ACHN (cell line): Measurements from ENCODE around the gene CHRNA5.

ENCODE experiments used
- DNase-seq: peaks from one replicate; pipeline ENCODE4 v3.0.0-alpha.2; 2015
- in situ Hi-C: cut with HindIII; loops from 2 replicates; pipeline ENCODE4 v1.10.0; 2017; ENCODE audit warnings: low sequenced_read_pairs, low pct_ligation_motif_present, low pct_unique_long_range_greater_than_20kb

CHRNA5 gene

DNA sequence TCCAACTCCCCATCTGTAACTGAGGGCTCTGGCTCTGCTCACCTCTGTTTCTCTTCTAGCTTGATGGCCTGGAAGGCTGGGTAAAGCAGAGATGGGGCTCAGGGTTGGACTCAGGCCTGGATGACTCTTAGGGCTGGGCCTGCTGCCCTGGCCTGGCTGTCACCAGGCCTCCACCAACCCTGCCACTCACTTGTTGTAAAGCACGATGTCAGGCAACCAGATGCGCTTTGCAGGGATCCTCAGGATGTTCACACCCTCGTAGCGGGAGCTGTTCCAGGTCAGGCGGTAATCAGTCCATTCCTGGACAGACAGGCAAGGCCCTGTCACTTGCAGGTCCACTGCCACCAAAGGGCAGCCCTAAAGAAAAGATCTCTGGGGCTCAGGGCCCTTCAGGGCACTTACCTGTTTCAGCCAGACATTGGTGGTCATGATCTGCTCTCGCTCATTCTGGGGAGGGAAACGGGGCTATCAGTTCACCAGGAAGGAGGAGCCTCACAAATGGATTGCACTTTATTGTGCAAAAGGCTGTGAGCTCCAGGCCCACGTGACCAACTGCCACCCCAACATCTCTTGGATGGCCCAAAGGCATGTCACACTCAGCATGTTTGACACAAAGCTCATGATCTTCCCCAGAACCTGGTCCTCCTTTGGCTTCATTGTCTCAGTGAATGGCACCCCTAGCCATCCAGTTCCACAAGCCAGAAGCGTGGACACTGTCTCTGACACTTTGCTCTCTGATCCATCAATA is 65.7 kb downstream of the CHRNA5 start:
- in situ Hi-C loops = no loop called here
- no peak for DNase-seq

DNA sequence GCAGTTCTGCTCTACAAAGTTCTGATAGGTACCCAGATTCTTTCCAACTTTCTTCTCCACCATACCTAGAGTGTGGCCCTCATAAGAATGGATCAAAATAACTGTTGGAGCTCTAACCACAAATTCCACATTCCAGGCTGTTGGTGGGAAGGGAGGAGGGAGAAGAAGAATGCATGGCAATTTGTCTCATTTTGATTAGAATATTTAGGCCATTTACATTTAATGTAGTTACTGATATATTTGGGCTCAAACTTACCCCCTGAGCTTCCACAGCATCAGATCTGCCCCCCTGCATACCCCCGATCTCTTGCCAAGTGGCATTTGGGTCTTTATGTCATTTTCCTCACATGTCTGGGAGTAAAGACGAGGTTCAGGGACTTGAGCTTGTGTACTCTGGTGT is 68.0 kb downstream of the CHRNA5 start:
- no peak for DNase-seq
- in situ Hi-C loops = no loop called here

DNA sequence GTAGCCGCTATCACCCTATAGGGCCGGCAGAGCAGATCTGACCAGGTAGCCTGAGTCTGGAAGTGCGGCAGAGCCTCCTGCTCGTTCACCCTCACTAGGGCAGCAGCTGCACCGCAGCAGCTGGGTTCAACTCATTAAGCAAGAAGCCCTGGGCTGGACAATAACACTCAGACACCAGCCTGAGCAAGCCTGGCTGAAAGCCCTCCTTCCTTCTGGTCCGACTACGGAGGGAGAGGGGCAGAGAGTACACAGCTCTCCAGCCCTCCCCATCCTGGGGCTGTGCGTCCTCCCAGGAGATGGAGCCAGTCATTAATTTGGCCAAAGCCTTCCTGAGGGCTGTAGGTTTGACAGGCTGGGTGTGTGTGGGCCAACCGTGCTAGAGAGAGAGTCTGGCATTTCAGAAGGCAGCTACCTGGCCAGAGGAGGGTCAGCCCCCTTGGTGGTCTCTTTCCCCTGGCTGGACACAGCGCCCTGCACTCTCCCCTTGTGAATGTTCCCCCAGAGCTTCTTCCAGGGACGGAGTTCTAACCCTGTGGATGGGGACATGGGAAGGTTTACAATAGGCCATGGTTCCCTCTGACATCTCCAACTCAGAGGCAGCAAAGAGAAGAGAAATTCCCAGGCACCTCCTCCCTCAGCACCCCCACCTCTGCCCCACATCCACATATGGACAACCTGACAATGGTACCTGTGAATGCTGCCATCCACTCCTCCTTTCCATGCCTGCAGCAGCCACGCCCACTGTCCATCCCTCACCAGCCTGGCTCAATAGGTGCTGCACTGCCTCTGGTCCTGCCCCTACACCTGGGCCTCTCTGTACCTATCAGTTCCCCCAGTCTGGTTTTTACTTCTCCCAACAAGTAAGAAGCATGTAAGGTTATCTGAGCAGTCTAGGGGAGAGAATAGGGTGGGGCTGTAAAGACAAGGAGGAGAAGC is 69.2 kb downstream of the CHRNA5 start:
- in situ Hi-C loops = no loop called here
- DNase-seq = no peak

DNA sequence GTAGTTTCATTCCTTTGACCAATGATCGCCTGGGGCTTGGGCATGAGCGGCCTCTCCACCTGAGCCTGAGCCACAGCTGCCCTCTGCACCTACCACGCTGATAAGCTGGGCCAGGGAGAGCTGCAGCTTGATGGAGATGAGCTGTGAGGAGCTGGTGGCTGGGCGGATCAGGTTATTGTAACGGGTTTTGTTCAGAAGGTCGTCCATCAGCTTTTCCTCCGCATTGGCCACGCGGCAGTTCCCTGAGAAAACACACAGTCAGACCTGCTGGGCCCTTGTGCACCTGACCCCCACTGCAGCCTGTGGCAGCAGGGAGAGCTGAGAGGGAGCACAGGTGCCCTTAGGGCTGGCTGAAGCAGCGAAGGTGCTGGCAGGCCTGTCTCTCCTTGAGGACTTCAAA is 70.0 kb downstream of the CHRNA5 start:
- in situ Hi-C loops = no loop called here

DNA sequence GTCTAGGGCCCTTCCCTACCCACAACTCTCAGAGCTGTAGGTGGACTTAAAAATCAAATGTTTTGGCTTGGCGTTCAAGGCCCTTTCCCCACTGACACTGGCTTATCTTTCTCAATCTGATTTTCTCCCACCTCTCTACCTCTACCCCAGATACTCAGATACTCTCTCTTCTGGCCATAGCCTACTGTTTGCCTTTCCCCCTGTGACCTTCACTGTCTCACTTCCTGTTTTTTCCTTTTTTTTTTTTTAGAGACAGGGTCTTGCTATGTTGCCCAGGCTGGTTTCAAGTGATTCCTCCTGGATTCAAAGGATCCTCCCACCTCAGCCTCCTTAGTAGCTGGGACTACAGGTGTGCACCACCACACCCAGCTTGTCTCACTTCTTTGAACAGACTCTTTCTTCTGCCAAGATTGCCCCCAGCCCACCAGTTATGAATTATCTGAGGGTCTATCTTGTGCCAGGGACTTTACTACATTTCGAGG is 71.1 kb downstream of the CHRNA5 start:
- in situ Hi-C loops = no loop called here
- no peak for DNase-seq

More for the DNA sequence above, 70.0 kb downstream of the CHRNA5 start:
- DNase-seq = no peak

DNA sequence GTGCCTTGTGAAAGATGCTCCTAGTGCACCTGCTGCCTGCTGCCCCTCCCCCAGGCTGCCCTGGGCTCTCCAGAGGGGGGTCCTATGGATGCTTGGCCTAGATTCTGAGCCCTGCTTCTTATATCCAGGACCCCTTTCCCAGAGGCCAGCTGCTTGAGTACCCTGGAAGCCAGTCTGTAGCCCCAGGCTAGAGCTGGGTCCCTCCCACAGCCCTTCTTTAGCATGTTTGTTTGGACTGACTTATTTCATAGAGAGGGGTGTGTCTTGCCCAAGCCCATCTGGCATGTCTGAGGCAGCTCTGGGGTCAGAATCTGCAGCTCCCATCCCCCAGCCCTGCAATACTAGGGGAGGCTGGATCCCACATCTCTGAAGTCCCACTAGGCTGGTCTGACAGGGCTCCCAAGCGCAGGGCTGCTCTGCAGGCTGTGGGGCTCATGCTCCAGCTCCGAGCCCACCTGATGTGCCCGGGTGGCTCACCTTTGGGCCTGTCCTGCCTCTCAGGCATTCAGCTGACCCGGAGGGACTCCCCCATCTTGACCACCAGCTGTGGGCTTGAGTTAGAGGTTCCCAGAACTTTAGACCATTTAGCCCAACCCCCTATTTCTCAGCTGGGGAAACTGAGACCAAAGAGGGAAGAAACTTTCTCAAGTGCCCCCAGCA is 72.6 kb downstream of the CHRNA5 start:
- DNase-seq = no peak
- in situ Hi-C loops = no loop called here

DNA sequence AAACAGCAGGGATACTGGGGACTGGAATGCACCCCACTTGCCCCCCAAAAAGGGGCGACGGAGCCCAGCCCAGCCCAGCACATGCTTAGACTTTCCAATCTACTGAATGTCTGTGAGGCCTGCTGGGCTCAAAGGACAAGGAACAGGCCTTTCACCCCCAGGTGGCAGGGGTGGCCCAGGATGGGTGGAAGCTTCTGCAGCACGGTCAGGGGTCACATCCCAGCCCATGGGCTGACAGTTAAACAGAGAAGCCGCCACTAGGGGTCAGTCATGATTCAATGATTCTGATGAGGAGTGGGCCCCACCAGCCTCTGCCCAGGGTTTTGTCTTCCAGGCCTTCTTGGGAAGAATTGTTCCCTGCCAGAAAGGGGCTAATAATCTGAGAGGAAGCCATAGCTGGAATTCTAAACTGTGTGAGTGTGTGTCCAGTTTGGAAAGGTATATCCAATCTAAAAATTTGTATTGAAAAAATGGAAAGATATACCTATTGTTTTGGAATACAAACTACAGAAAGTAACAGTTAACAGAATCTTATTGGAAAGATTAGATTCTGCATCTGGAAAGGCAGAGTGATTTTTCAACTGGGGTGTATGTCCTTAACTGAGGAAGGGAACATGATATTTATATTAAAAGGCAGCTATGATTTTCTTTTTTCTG is 73.5 kb downstream of the CHRNA5 start:
- DNase-seq = peak; percentile 60

DNA sequence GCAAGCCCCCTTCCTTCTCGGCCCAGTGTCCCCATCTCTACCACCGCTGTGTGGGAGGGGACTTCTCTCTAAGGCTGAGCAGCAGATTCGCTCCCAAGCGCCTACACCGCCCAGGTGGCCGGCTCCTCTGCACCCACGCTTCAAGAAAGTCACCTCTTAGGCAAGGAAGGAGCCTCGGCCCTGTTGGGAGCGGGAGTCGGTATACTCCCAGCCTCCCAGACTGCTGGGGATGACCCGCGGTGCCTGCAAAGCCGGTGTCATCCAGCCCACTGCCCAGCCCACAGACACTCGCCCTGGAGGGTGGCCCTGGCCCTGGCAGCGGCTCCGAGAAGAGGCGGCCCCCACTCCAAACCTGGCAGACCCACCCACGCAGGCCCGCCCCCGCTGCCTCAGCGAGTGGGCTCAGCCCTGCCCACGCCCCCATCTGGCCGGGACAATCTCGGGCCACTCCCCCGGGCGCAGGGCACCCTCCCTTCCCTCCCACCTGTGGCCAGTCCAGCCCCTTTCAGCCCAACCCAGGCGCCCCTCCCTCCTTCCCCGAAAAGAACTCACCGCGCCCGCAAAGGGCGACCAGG is 75.3 kb downstream of the CHRNA5 start:
- no peak for DNase-seq
- in situ Hi-C loops = no loop called here

More for the DNA sequence above, 73.5 kb downstream of the CHRNA5 start:
- in situ Hi-C loops = no loop called here

DNA sequence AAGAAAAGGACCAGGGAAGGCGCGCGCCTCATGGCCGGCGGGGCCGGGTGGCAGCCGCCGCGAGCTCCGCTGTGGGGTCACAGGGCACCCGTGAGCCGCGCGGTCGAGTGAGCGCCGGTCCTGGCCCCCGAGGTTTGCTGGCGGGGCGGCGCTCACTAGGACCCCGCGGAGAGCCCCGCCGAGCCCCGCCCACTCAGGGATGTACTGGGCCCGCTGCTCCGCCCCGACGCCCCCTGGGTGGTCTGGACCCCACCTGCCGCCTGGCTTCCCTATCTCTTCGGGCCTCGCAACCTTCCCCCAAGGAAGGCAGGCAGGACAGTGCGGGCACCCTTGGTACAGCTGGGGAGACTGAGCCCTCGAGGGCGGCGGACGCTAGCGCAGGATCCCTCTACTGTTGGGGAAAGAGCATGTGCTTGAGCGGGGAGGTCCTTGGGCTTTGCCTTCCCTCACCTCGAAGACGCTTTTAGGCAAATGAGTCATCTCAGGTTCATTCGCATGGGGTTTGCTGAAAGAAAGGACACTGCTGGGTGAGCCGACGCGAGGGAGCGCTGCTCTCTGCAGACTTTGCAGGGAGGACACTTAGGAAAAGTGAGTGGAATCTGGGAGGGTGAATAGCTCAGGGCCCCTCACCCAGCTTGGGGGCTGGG is 75.9 kb downstream of the CHRNA5 start, which contains the start of gene CHRNB4:
Gene CHRNB4, minus strand, starts transcription at position 109 of the 647 bp plus-strand sequence. Its CDS starts 77 bp downstream, at position 32.
- in situ Hi-C loops = no loop called here
- DNase-seq = peak; percentile 42

DNA sequence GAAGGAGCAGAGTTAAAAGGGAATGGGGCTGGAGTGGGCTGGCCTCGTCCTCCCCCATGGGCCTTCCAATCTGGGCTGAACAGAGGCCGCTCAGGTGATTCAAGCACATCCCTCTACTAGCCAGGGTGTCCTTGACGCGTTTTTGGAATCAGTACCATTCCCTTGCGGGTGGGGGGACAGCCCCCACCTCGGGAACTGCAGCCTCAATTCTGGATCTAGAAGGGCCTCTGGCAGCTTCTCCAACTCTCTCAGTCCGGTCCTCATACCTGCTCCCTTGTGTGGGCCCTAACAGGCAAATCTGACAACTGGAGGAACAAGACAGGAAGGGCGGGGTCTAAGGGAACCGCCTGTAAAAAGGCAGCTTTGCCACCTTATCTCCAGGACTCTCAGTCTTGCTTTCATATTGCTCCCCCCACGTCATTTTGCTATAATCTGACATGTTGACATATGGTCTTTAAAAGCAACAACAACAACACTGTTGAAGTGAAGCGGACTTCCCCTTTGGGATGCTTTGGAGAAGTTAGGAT is 76.5 kb downstream of the CHRNA5 start:
- no peak for DNase-seq
- in situ Hi-C loops = no loop called here

DNA sequence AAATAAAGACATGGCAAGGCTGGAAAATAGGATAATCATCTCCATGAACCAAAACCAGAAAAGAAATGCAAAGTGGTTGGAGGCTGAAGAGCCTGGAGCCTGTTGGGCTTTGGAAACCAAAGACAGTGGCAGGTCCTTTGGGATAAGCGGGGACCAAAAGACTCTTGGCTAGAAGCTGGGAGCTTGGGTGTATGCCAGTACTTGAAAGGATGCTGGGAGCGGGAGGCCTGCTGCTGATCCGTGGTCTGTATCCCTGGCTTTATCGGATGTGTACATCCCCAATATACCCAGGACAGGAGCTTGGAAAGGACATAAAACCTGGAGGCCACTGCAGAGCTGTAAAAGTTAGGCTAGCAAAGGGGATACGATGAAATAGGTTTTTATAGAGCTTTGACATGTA is 77.0 kb downstream of the CHRNA5 start:
- in situ Hi-C loops = no loop called here
- DNase-seq = no peak
